ENCODE results near the gene MTG2. TPM values are rescaled to one million over a fixed set of nuclear protein-coding genes. Genes with fewer than 3 reads are reported as not detected.
A peak's percentile ranks its signal among the peaks of the same experiment; 100 is the strongest.

The MTG2 gene
- total and polyA plus RNA-seq, 2 of the 13 experiments (the other 11 are each of a cell fraction or from before 2014, with no cell fraction given): 20.4 to 37.8 TPM

- Histone ChIP-seq H3K27me3 (ENCODE audit: control insufficient read depth in 1 of 2, insufficient read depth in 2 of 2, low read length in 2 of 2) (peaks cover 19 to 50% of the 10 kb centered on the region in 2 experiments), H3K36me3 (replicated peaks in 1 of 2; ENCODE audit: control insufficient read depth in 1 of 2, insufficient read depth in 2 of 2, low read length in 2 of 2) (no peaks in the 10 kb centered on the region), H3K4me3 (replicated peaks in 1 of 3; ENCODE audit: insufficient read depth in 1 of 3, low read depth in 2 of 3, low read length in 3 of 3) (no peak overlapping the region), H3K9ac (ENCODE audit: insufficient read depth, low read depth, low read length) (no peak overlapping the region), H3K4me1 (ENCODE audit: insufficient read depth, low read length) (peaks cover 23% of the 10 kb centered on the region), H4K20me1 (ENCODE audit: insufficient read depth, low read length) (no peaks in the 10 kb centered on the region), H3K4me2 (ENCODE audit: low read depth, low read length) (no peak overlapping the region), H3K27ac (ENCODE audit: extremely low read length, insufficient read depth, low read length) (no peak overlapping the region), H2AFZ (ENCODE audit: low read length) (no peak overlapping the region), H3K9me3 (ENCODE audit: low read length) (no peaks in the 10 kb centered on the region), H3K79me2 (ENCODE audit: insufficient read depth, low read length) (no peaks in the 10 kb centered on the region)
- TF ChIP-seq, protein P1, sequence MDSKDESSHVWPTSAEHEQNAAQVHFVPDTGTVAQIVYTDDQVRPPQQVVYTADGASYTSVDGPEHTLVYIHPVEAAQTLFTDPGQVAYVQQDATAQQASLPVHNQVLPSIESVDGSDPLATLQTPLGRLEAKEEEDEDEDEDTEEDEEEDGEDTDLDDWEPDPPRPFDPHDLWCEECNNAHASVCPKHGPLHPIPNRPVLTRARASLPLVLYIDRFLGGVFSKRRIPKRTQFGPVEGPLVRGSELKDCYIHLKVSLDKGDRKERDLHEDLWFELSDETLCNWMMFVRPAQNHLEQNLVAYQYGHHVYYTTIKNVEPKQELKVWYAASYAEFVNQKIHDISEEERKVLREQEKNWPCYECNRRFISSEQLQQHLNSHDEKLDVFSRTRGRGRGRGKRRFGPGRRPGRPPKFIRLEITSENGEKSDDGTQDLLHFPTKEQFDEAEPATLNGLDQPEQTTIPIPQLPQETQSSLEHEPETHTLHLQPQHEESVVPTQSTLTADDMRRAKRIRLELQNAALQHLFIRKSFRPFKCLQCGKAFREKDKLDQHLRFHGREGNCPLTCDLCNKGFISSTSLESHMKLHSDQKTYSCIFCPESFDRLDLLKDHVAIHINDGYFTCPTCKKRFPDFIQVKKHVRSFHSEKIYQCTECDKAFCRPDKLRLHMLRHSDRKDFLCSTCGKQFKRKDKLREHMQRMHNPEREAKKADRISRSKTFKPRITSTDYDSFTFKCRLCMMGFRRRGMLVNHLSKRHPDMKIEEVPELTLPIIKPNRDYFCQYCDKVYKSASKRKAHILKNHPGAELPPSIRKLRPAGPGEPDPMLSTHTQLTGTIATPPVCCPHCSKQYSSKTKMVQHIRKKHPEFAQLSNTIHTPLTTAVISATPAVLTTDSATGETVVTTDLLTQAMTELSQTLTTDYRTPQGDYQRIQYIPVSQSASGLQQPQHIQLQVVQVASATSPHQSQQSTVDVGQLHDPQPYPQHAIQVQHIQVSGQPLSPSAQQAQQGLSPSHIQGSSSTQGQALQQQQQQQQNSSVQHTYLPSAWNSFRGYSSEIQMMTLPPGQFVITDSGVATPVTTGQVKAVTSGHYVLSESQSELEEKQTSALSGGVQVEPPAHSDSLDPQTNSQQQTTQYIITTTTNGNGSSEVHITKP (CRISPR knock-in tag; IDR thresholded peaks at IDR 0.05; ENCODE audit: low read depth): no peak
- TF ChIP-seq ZNF329 (CRISPR knock-in tag; IDR thresholded peaks at IDR 0.05; ENCODE audit: low read depth): peak; percentile 96
- TF ChIP-seq HMGA1 (CRISPR knock-in tag; conservative IDR thresholded peaks at IDR 0.05): no peak
- FAIRE-seq (no peak), DNase-seq (ENCODE audit: low spot score) (no peak), ATAC-seq (no peak)
- ChIA-PET POLR2A (no interaction called here), CTCF (ENCODE audit: low intra/inter-chr PET ratio, low total read pairs) (no interaction called here)
- WGBS (ENCODE audit: low lambda C conversion rate): 29% methylated on average over 6 of the region's 6 CpGs
- intact Hi-C loops (cut with micrococcal nuclease; ENCODE audit: unreplicated experiment): no loop called here
- BruUV-seq (replicated peaks): no TSS peak
- in situ Hi-C loops (cut with HindIII; ENCODE audit: extremely low pct_ligation_motif_present, low pct_unique_long_range_greater_than_20kb): no loop called here
These were observed 48.5 kb downstream of the MTG2 start for GRCh38 chr20:62231292-62231691.

- WGBS (ENCODE audit: low lambda C conversion rate): 15% methylated on average over 7 of the region's 7 CpGs
- BruUV-seq (replicated peaks): no TSS peak
- Histone ChIP-seq H3K36me3 (replicated peaks in 1 of 2; ENCODE audit: control insufficient read depth in 1 of 2, insufficient read depth in 2 of 2, low read length in 2 of 2) (no peaks in the 10 kb centered on the region), H2AFZ (ENCODE audit: low read length) (no peak overlapping the region), H4K20me1 (ENCODE audit: insufficient read depth, low read length) (no peaks in the 10 kb centered on the region), H3K4me2 (ENCODE audit: low read depth, low read length) (no peak overlapping the region), H3K9ac (ENCODE audit: insufficient read depth, low read depth, low read length) (no peak overlapping the region), H3K27me3 (ENCODE audit: control insufficient read depth in 1 of 2, insufficient read depth in 2 of 2, low read length in 2 of 2) (peaks cover 13 to 44% of the 10 kb centered on the region in 2 experiments), H3K4me1 (ENCODE audit: insufficient read depth, low read length) (peaks cover 30% of the 10 kb centered on the region), H3K27ac (ENCODE audit: extremely low read length, insufficient read depth, low read length) (no peak overlapping the region), H3K9me3 (ENCODE audit: low read length) (no peaks in the 10 kb centered on the region), H3K79me2 (ENCODE audit: insufficient read depth, low read length) (no peaks in the 10 kb centered on the region), H3K4me3 (replicated peaks in 1 of 3; ENCODE audit: insufficient read depth in 1 of 3, low read depth in 2 of 3, low read length in 3 of 3) (no peak overlapping the region)
- intact Hi-C loops (cut with micrococcal nuclease; ENCODE audit: unreplicated experiment) (no loop called here), in situ Hi-C loops (cut with HindIII; ENCODE audit: extremely low pct_ligation_motif_present, low pct_unique_long_range_greater_than_20kb) (no loop called here)
- TF ChIP-seq MAFF (IDR thresholded peaks at IDR 0.05; ENCODE audit: low read depth, low read length) (no peak), HOXA7 (CRISPR knock-in tag; IDR thresholded peaks at IDR 0.05) (no peak), GATAD2A (CRISPR knock-in tag; IDR thresholded peaks at IDR 0.05) (no peak), HNRNPL (IDR thresholded peaks at IDR 0.05; ENCODE audit: low read depth, low read length) (0 out of 2 replicates have a peak, but pooled peaks have one; percentile 40), ZNF263 (CRISPR knock-in tag; IDR thresholded peaks at IDR 0.05) (peak; percentile 73), ZNF788 (CRISPR knock-in tag; IDR thresholded peaks at IDR 0.05; ENCODE audit: borderline replicate concordance) (no peak), ZNF138 (CRISPR knock-in tag; IDR thresholded peaks at IDR 0.05; ENCODE audit: low read depth) (no peak)
- ATAC-seq (no peak), DNase-seq (ENCODE audit: low spot score) (no peak), FAIRE-seq (no peak)
- ChIA-PET POLR2A (no interaction called here), CTCF (ENCODE audit: low intra/inter-chr PET ratio, low total read pairs) (no interaction called here)
These were observed 49.4 kb downstream of the MTG2 start for GRCh38 chr20:62232194-62232593.

All from HepG2 (cell line).